Esophagus mucosa (tissue), 1 donor: Measurements from ENCODE around the gene SERPINB11. TPM values are rescaled to one million over a fixed set of nuclear protein-coding genes. Genes with fewer than 3 reads are reported as not detected.

Source experiments
- ATAC-seq: fragments of 200-7000 bp; cut with Tn5 transposase; one replicate; pipeline ENCODE4 v1.9.1; 2020
- total RNA-seq: library from RNA; stranded (reverse); gene quantifications from one replicate; pipeline ENCODE4 v1.2.4, GENCODE V29; 2023
- donor health status: DM: yes; HTN: yes; CAD: no.

Gene SERPINB11
- total RNA-seq: 7.1 TPM

- peak; percentile 37 for ATAC-seq
These were observed at the start of gene SERPINB11 for GRCh38 chr18:63702660-63703059. Gene SERPINB11, plus strand, starts transcription at chr18:63702960. Its CDS starts 7,234 bp downstream, at chr18:63710194.

DNA sequence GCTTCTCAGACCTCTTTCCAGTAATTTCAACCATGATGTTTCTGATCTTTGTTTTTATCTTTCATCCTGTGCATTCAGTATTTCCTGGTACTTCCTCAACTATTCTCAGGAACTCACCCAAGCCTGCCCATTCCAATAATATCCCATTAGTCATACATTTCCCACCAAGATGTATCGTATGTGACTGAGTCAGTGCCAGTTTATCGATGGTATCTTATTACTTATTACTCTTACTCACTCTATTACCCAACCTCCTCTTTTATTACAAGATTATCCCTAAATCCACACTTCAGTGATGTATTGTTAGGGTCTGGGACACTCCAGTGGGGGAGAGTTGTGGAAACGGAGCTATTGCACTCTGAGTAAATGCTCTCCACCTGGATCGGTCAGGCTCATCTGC, 43.8 kb upstream of the SERPINB11 start:
- ATAC-seq: peak; percentile 8

DNA sequence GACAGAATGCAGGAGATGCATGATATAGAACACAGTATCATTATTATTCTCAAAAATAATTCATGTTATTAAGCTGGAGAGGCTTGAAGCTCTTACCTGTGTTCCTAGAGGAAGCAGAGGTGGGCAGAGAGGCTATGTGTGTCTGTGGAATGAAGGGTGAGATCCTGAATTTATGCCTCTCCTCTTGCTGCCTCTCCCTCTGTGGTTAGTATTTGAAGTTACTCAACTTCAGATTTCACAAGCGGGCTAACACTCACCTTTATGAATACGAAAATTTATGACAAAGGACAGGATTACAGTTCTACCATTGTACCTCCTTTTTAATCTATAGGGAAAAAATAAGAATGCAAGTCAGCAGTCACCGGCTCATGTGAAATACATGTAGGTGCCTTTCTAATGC, 41.0 kb upstream of the SERPINB11 start, which contains the start of gene SERPINB3:
TSS of gene SERPINB3 (minus strand) at position 144 of the 400 bp plus-strand sequence. CDS start 677 bp downstream, outside the sequence.
- peak; percentile 86 for ATAC-seq

GRCh38 chr18:63664571-63664970, 38.2 kb upstream of the SERPINB11 start:
- no peak for ATAC-seq

GRCh38 chr18:63676526-63677323, 26.0 kb upstream of the SERPINB11 start:
- peak; percentile 67 for ATAC-seq

GRCh38 chr18:63677500-63678225, 25.1 kb upstream of the SERPINB11 start:
- ATAC-seq: peak; percentile 59

DNA sequence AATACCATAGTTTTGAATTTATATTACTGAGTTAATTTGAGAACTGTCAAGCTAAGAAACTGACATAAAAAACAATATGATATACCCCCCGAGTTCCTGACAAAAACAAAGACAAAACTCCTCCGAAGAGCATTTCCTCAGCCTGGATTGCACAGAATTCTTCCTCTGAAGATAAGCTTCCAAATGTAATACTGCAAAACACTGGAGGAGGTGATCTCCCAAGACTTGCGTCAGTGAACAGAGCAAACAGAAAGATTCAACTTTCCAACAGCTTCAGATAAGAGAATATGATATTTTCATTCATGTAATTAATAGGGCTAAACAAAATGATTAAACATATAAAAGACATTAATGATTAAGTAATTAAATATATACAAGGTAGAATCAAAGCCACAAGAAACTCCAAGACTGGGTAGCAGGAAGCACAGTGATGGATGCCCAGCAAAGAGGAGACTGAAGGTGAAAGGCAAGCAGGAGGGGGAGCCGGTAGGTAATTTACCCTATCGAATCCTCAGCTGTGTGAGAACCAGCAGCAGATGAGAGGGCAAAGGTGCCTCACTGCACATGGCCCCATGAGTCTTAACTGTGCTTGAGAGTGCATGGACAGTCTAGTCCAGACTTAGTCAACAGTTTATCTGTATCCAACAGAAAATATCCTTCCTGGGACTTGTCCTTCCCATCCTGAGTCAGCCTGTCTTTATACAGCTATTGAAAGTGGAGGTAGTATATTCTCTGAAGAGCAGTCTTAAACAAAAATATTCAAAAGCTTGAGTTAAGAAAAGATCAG, 22.7 kb upstream of the SERPINB11 start:
- peak; percentile 31 for ATAC-seq

GRCh38 chr18:63681449-63682340, 21.1 kb upstream of the SERPINB11 start:
- no peak for ATAC-seq

DNA sequence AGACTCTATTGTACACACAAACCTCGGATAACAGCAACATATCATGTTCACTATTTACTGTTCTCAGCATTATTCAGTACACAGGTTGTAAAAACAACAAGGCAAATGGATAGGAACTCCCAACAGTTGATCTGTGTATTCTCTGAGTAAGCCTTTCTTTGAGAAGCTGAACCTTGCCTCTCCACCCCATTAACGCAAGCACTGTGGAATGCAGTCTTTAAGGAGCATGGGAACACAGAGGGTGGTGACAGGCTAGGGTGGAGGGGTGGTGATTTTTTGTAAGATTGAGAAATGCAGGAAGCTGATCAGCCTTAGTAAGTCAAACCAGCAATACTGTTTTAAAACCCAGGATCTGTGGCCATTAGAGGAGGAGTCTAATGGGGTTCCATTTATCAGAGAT, 19.6 kb upstream of the SERPINB11 start:
- ATAC-seq: peak; percentile 94

DNA sequence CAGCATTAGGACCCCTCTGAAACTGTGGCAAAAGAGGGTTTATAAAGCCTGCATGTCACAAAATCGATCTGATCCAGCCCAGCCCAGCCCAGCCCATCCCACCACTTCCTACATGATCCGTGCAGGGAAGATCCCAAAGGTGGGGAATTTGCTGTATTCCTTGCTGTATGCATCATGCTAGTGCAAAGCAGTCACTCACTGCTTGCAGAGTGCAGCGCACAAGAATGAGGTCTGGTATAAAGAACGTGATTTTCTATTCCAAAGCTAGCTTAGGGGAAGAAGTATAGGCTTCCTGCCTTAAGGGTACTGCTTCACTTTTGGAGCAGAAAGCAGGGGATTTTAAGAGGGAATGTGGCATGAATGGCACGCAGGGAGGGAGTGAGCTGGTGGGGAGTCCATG, 18.9 kb upstream of the SERPINB11 start:
- ATAC-seq: no peak

DNA sequence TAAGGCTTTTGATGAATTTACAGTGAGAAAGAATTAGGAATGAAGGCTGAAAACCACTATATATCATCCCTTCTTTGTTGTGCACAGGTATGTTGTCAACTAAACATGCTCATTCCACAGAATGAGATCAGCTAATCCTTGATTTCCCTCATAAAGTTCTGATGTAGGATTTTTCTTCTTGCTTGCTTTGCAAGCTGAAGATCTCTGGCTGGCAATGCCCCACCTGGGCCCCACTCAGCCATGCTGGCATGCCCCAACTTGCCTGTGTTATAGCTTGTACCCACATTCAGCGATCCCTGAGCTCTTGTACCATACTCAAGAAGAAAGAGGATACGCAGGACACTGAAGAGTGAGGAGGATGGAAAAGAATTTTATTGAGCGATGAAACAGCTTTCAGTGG, 18.0 kb upstream of the SERPINB11 start:
- ATAC-seq: no peak

DNA sequence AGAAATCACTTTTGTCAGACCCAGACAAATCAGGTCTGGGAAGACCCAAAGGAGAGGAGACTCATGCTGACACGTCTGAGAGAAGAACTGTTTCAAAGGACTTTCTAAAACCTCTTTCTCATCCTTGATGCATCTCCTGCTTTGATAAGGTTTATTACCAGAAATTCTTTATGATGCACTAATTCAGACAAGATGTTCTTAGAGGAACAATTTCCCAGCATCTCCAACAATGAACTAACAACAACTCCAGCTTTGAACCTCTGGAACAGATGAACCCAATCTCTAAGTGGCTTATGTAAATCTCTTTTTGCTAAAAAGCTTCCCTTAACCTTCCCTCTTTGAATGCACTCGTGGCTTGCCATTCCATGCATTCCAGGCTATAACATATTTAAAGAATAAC, 15.9 kb upstream of the SERPINB11 start:
- ATAC-seq: no peak

DNA sequence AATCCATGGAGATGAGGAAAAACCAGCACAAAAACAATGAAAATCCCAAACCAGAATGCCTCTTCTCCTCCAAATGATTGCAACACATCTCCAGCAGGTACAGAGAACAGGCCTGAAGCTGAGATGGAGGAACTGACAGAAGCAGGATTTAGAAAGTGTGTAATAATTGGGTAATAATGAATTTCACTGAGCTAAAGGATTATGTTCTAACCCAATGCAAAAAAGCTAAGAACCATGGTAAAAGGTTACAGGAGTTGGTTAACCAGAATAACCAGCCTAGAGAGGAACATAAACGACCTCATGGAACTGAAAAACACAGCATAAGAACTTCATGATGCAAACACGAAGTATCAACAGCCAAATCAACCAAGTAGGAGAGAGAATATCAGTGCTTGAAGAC, 13.7 kb upstream of the SERPINB11 start:
- ATAC-seq: peak; percentile 98

- no peak for ATAC-seq
These were observed 5.6 kb upstream of the SERPINB11 start for GRCh38 chr18:63697097-63697660.

- peak; percentile 59 for ATAC-seq
These were observed 2.3 kb upstream of the SERPINB11 start for GRCh38 chr18:63700501-63700900.

GRCh38 chr18:63701952-63702351, 808 bp upstream of the SERPINB11 start:
- no peak for ATAC-seq

DNA sequence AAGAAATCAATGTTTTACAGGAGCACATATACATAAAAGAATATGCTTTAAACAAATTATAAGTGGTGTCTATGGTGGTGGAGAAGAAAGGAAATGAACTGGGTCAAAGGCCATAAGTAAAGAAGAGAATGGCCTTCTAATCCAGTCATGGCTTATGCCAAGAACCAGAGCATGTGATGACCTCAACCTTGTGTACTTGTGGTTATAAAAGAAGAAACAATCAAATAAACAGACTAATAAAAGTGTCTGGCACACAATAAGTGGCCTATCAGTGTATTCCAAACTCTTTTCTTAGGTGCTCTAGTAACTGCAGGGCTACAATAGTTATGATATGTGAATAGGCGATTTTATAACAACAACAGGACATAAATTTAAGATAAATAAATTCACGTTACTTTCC, 2.6 kb downstream of the SERPINB11 start:
- no peak for ATAC-seq

DNA sequence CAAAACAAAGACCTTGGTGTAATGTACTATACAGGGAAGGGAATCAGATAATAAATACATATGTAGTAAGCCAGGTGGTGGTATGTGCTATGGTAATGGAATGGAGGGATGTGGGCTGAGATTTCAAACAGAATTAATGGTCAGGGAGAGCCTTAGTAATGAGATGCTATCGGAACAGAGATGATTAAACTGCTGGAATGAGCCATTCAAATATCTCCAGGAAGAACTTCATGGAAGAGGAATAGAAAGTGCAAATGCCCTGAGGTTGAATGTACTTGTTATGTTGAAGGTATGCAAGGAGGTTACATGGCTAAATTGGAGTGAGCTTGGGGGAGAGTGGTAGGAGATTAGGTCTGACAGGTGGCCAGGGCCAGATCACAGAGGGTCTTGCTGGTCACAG, 5.1 kb downstream of the SERPINB11 start:
- no peak for ATAC-seq

DNA sequence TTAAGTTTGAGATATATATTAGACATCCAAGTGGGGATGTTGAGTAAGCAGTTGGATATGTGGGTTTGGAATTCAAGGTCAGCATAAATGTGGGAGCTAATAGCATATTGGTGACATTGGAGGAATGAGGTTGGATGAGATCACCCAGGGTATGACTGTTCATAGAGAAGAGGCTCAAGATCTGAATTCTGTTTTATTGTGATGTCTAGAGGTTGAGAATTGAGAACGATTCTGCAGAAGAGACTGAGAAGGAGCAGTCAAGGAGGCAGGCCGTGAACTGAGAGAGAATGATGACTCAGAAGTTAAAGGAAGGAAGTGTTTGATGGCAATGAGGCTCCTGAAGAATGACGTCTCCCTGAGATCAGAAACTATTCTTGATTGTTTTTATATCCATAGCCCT, 5.9 kb downstream of the SERPINB11 start:
- peak; percentile 35 for ATAC-seq

- ATAC-seq: no peak
These were observed 23.1 kb downstream of the SERPINB11 start for GRCh38 chr18:63725682-63726480.

DNA sequence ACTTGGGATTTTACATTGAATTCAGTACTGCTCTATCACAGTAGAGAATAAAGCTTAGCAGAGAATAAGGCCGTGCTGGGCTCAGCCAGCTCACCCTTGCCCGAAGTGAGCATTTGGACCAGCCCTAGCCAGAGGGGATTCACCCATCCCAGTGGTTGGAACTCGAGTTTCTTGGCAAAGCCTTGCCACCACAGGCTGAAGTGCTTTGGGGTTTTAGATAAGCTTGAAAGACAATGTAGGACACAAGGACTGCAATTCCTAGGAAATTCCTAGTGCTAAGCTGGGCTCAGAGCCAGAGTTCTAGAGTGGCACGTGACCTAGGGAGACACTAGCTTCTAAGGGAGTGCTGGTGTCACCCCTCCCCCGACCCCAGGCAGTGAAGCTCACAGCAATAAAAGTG, 28.0 kb downstream of the SERPINB11 start:
- ATAC-seq: peak; percentile 86
